Measurements from ENCODE around the gene RHOH.

RHOH gene

DNA sequence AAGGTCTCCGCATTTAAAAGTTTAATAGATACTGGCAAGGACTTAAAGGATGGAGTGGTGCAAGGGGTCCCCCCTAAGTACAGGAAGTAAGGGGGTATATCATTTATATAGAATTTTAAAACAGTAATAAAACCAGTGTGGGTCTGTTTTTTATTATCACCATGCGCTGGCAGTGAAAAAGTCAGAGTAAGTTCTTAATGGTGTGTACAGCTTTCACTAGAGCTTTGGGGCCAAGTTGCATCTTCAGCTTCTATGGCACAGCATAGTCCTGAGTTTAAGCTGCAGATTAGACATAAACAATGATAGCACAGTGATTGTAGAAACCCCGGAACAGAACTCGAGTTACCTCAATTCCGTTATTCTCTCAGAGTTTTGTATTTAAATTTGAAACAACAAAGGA is 27.6 kb downstream of the RHOH start:
- Histone ChIP-seq H3K36me3 (ENCODE audit: control insufficient read depth, insufficient read depth, low read length) (no peaks in the 10 kb centered on the region), H3K4me1 (ENCODE audit: control insufficient read depth, insufficient read depth, low read length, poor library complexity, severe bottlenecking) (no peaks in the 10 kb centered on the region), H3K4me3 (ENCODE audit: extremely low read depth, insufficient read depth, low read length, poor library complexity, severe bottlenecking) (no peak overlapping the region), H3K9me3 (ENCODE audit: control insufficient read depth, low read length) (peaks cover 5% of the 10 kb centered on the region), H3K27ac (ENCODE audit: low read depth, low read length, severe bottlenecking) (no peak overlapping the region)
- 100% methylated on average over 3 of the region's 5 CpGs; no CpG with 5 or more reads in 1 of the 2 experiments for WGBS, 2 experiments (ENCODE audit: insufficient coverage in 2 of 2)

DNA sequence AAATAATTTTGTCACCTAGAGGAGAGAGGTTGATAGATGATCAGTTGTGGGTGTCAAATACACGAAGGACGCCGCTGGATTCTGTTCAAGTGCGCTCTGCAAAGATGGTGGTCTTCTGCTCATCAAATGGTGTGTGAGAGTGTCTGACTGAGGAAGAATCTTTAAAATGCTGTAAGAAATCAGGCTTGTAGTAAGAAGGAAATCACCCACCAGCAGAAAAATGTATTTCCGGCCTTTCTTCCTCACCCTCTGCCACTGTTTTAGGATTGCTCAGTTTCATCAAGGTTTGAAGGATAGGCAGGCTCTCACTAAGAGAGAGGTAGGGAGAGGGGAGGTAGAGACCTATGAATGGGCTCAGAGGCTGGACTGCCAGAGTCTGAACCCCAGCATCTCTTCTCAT is 28.7 kb downstream of the RHOH start:
- 90 to 96% methylated on average over 4 to 5 of the region's 5 CpGs for WGBS, 2 experiments (ENCODE audit: insufficient coverage in 2 of 2)
- Histone ChIP-seq H3K9me3 (ENCODE audit: control insufficient read depth, low read length) (peaks cover 5% of the 10 kb centered on the region), H3K4me1 (ENCODE audit: control insufficient read depth, insufficient read depth, low read length, poor library complexity, severe bottlenecking) (no peaks in the 10 kb centered on the region), H3K27ac (ENCODE audit: low read depth, low read length, severe bottlenecking) (no peak overlapping the region), H3K4me3 (ENCODE audit: extremely low read depth, insufficient read depth, low read length, poor library complexity, severe bottlenecking) (no peak overlapping the region), H3K36me3 (ENCODE audit: control insufficient read depth, insufficient read depth, low read length) (no peaks in the 10 kb centered on the region)

DNA sequence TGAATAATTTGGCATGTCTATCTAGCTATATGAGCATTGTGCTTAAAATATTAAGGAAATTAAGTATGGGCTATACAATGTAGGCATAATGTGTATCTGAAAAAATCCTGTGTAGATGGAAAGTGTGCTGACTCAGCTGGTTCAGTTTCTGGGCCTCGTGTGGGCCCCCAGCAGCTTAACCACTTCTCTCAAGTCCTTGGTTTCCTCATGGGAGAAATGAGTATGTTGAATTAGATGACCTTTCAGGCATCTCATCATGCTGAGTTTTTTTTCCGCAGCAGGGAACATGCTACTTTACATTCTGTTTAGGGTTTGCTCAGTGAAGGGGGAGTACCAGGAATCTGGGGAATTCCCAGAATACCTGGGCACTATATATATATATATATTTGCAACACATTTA is 30.5 kb downstream of the RHOH start:
- Histone ChIP-seq H3K27ac (ENCODE audit: low read depth, low read length, severe bottlenecking) (no peak overlapping the region), H3K4me1 (ENCODE audit: control insufficient read depth, insufficient read depth, low read length, poor library complexity, severe bottlenecking) (no peaks in the 10 kb centered on the region), H3K9me3 (ENCODE audit: control insufficient read depth, low read length) (peaks cover 1% of the 10 kb centered on the region), H3K36me3 (ENCODE audit: control insufficient read depth, insufficient read depth, low read length) (no peaks in the 10 kb centered on the region), H3K4me3 (ENCODE audit: extremely low read depth, insufficient read depth, low read length, poor library complexity, severe bottlenecking) (no peak overlapping the region)
- 60% methylated on average over 1 of the region's 2 CpGs; no CpG with 5 or more reads in 1 of the 2 experiments for WGBS, 2 experiments (ENCODE audit: insufficient coverage in 2 of 2)

DNA sequence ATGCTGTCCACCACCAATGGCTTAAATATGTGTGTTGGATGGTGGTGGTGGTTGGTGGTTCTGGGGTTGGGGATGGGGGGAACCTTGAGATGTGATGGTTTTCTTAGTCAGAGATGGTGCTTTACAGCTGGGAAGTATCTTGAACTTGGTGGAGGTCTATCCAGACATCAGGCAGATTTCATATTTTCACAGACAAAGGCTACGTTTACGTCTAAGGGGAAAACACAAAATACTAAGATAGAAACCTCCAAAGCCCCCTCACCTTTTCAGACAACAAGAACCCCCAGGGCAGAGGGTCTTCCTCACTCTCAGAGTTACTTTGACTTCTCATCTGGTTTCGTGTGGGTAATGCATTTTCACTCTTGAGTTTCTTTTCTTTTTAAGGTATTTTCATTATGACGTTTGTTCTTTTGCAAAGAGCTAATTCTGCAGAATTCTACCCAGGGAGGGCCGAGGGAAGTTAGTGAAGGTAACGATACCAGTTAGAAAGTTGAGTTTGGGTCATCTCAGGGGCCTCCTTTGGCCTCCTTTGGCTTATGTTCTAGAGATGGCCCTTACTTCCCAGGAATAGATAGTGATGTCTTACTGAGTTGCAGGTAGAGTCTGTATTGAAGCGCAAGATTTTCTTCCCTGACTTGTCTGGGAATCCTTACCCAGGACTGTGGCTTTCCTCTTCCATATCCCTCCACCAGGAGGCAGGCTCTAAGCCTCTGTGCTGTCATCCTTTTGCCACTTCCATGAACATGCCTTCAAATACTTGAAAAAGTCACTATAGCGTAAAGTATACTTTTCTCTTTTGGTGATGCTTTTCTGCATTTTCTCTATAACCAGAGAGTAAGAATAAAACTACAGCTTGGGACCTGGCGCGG is 31.9 kb downstream of the RHOH start:
- WGBS, 2 experiments (ENCODE audit: insufficient coverage in 2 of 2), result 94 to 100% methylated on average over 6 to 7 of the region's 10 CpGs

DNA sequence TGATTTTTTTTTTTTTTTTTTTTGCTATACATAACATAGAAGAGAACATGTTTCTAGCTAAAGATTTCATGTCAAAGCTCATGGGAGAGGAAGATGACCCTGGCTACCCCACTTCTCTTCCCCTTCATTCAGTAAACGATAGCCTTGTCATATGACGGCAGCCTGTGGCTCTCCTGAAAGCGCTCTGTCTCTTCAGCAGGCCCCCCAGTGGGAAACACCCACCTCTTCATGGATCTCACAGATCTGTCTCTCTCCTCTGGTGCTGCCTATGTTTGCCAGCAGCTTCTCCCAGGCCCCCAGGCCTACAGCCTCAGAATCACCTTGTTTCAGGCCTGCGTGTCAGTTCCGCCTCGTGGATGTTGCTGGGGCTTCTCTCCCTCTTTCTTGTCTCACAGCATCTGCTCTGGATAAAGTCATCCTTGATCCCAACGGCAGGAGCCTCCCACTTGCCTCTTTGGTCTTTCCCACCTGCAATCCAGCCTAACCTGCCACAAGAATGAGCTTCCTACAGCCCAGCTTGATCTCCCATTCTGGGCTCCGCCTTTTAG is 34.6 kb downstream of the RHOH start:
- Histone ChIP-seq H3K4me1 (ENCODE audit: control insufficient read depth, insufficient read depth, low read length, poor library complexity, severe bottlenecking) (no peaks in the 10 kb centered on the region), H3K9me3 (ENCODE audit: control insufficient read depth, low read length) (no peaks in the 10 kb centered on the region), H3K4me3 (ENCODE audit: extremely low read depth, insufficient read depth, low read length, poor library complexity, severe bottlenecking) (no peak overlapping the region), H3K36me3 (ENCODE audit: control insufficient read depth, insufficient read depth, low read length) (no peaks in the 10 kb centered on the region), H3K27ac (ENCODE audit: low read depth, low read length, severe bottlenecking) (no peak overlapping the region)
- WGBS, 2 experiments (ENCODE audit: insufficient coverage in 2 of 2), result 81 to 95% methylated on average over 8 of the region's 8 CpGs

More for the DNA sequence above, 31.9 kb downstream of the RHOH start:
- H3K4me1 ChIP-seq (ENCODE audit: control insufficient read depth, insufficient read depth, low read length, poor library complexity, severe bottlenecking), result no peaks in the 10 kb centered on the region
- no peak overlapping the region for H3K4me3 ChIP-seq (ENCODE audit: extremely low read depth, insufficient read depth, low read length, poor library complexity, severe bottlenecking)
- no peak overlapping the region for H3K27ac ChIP-seq (ENCODE audit: low read depth, low read length, severe bottlenecking)
- H3K9me3 ChIP-seq (ENCODE audit: control insufficient read depth, low read length), result no peaks in the 10 kb centered on the region
- H3K36me3 ChIP-seq (ENCODE audit: control insufficient read depth, insufficient read depth, low read length), result no peaks in the 10 kb centered on the region

DNA sequence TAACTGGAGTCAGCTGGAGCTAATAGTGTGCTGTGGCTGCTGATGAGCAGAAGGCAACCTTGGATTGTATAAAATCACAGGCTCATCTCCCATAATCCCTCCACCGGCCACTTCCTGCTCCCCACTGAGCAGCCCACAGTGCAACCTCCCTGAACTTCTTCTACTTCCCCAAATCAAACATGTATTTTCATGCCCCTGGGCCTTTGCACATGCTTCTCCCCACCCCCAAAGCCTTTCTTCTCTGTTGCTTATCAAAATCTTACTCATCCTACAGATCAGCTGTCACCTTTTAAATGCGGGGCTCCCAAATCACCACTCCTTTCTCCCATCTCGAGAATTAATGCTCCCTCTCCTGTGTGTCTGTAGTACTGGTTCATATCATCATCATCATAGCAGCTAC is 35.8 kb downstream of the RHOH start:
- H3K4me3 ChIP-seq (ENCODE audit: extremely low read depth, insufficient read depth, low read length, poor library complexity, severe bottlenecking), result no peak overlapping the region
- H3K27ac ChIP-seq (ENCODE audit: low read depth, low read length, severe bottlenecking), result no peak overlapping the region
- no peaks in the 10 kb centered on the region for H3K36me3 ChIP-seq (ENCODE audit: control insufficient read depth, insufficient read depth, low read length)
- 81 to 96% methylated on average over 2 to 3 of the region's 3 CpGs for WGBS, 2 experiments (ENCODE audit: insufficient coverage in 2 of 2)
- H3K9me3 ChIP-seq (ENCODE audit: control insufficient read depth, low read length), result no peaks in the 10 kb centered on the region
- no peaks in the 10 kb centered on the region for H3K4me1 ChIP-seq (ENCODE audit: control insufficient read depth, insufficient read depth, low read length, poor library complexity, severe bottlenecking)

DNA sequence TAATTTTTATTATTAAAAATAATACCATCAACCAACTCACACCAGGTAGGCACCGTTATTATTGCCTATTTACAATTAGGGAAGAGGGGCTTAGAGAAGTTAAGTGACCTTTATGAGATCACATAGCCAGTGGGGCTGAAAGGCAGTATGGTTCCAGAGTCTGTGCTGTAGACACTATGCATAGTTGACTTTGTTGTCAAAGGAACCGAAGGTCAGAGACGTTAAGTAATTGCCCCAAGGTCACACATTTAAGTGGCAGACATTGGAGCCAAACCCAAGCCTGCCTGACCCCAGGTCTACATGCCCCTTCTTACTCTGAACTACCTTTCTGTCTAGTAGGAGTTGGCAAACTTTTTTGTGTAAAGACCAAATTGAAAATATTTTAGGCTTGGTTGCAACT is 36.4 kb downstream of the RHOH start:
- H3K4me3 ChIP-seq (ENCODE audit: extremely low read depth, insufficient read depth, low read length, poor library complexity, severe bottlenecking), result no peak overlapping the region
- no peak overlapping the region for H3K27ac ChIP-seq (ENCODE audit: low read depth, low read length, severe bottlenecking)
- WGBS, 2 experiments (ENCODE audit: insufficient coverage in 2 of 2), result 86 to 92% methylated on average over 2 of the region's 3 CpGs
- H3K4me1 ChIP-seq (ENCODE audit: control insufficient read depth, insufficient read depth, low read length, poor library complexity, severe bottlenecking), result no peaks in the 10 kb centered on the region
- no peaks in the 10 kb centered on the region for H3K9me3 ChIP-seq (ENCODE audit: control insufficient read depth, low read length)
- H3K36me3 ChIP-seq (ENCODE audit: control insufficient read depth, insufficient read depth, low read length), result no peaks in the 10 kb centered on the region

DNA sequence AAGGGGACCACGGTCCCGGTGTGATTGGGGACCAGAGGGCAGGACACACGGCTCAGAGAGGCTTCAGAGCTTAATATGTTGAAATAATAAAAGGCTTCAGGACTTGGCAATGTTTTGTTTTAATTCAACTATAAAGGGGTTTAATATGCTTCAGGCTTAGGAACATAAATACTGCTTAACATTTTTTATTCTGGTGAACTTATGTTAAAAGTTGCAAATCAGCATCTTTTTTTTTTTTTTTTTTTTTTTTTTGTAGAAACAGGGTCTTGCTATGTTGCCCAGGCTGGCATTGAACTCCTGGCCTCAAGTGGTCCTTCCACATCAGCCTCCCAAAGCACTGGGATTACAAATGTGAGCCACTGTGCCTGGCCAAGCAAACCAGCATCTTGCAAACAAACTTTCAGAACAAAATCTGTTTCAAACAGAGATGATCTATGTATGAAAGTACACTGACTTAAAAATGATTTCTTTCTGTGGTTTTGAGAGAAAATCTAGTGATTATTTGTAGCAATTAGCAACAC is 37.7 kb downstream of the RHOH start:
- Histone ChIP-seq H3K4me3 (ENCODE audit: extremely low read depth, insufficient read depth, low read length, poor library complexity, severe bottlenecking) (no peak overlapping the region), H3K9me3 (ENCODE audit: control insufficient read depth, low read length) (no peaks in the 10 kb centered on the region), H3K27ac (ENCODE audit: low read depth, low read length, severe bottlenecking) (no peak overlapping the region), H3K36me3 (ENCODE audit: control insufficient read depth, insufficient read depth, low read length) (no peaks in the 10 kb centered on the region), H3K4me1 (ENCODE audit: control insufficient read depth, insufficient read depth, low read length, poor library complexity, severe bottlenecking) (no peaks in the 10 kb centered on the region)
- WGBS, 2 experiments (ENCODE audit: insufficient coverage in 2 of 2), result 91 to 94% methylated on average over 2 of the region's 3 CpGs

DNA sequence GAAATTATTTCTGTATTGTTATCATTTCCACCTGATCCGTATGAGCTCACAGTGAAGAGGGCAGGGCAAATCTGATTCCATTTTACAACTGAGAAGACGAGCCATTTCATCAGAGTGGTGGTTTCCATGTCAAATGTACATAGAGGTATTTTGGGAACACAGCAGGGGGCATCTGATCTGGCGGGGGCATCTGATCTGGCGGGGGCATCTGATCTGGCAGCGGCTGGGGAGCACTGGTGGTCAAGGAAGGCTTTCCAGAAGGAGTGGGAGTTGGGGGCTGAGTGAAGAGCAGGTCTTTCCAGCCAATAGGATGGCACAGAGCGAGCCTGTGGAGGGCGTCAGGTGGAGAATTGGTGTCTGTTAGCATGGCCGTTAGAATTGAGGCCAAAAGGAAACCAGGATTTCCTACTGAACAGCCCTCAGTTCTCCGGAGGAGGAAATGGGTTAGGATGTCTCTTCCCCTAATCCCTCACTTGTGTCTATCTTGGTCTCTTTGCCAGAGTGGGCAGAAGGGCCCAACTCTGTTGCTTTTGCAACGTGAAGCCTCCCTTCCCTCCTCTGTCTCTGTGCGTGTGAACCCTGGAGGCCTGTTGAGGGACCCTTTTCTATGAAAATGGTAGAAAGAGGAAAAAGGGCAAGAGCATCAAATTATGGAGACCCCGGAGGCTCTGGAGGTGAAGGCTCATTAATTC is 41.3 kb downstream of the RHOH start:
- Histone ChIP-seq H3K4me1 (ENCODE audit: control insufficient read depth, insufficient read depth, low read length, poor library complexity, severe bottlenecking) (no peaks in the 10 kb centered on the region), H3K9me3 (ENCODE audit: control insufficient read depth, low read length) (no peaks in the 10 kb centered on the region), H3K4me3 (ENCODE audit: extremely low read depth, insufficient read depth, low read length, poor library complexity, severe bottlenecking) (no peak overlapping the region), H3K36me3 (ENCODE audit: control insufficient read depth, insufficient read depth, low read length) (no peaks in the 10 kb centered on the region), H3K27ac (ENCODE audit: low read depth, low read length, severe bottlenecking) (no peak overlapping the region)
- 93 to 99% methylated on average over 8 to 9 of the region's 12 CpGs for WGBS, 2 experiments (ENCODE audit: insufficient coverage in 2 of 2)

DNA sequence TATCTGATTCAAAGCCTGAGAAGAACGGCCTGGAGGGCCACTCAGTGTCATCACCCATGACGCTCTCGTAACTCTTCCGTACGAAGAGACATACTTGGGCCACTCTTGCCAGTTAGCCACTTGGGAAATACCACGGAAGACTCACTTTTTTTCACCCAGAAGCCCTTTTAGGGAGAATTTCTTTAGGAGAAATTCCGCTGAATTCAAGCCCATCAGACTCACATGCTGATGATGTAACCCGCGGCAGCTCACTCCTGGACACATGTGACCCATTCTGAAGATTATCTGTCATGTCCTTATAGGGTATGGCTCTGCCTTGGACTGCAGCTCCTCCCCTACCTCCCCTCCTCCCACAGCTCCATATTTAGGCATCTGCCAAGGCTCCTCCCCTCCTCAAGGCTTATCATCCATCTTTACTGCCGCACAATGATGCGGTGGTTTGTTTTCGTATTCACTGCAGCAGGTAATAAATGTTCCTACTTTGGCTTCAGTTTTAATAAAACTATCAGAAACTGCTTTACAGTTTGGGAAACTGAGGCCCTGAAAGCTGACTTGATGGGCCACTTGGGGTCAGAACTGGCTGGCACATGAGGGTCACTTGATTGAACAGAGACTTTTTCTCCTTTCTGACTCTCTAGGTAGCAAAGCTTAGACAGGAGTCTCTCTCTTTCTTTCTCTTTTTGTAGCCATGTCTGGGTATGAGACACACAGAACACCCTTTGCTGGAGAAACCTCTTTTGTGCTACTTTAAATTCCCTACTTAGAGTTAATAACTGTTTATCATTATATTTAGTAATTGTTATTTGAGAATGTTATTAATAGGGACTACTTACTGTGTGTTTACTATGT is 42.1 kb downstream of the RHOH start:
- no peak overlapping the region for H3K4me3 ChIP-seq (ENCODE audit: extremely low read depth, insufficient read depth, low read length, poor library complexity, severe bottlenecking)
- H3K4me1 ChIP-seq (ENCODE audit: control insufficient read depth, insufficient read depth, low read length, poor library complexity, severe bottlenecking), result no peaks in the 10 kb centered on the region
- H3K9me3 ChIP-seq (ENCODE audit: control insufficient read depth, low read length), result no peaks in the 10 kb centered on the region
- WGBS, 2 experiments (ENCODE audit: insufficient coverage in 2 of 2), result 97% methylated on average over 10 to 12 of the region's 12 CpGs
- no peaks in the 10 kb centered on the region for H3K36me3 ChIP-seq (ENCODE audit: control insufficient read depth, insufficient read depth, low read length)
- no peak overlapping the region for H3K27ac ChIP-seq (ENCODE audit: low read depth, low read length, severe bottlenecking)
